CD4-positive, alpha-beta T cell treated with Interleukin-15 for 1 hour (primary cell): ENCODE measurements around the gene OPN1LW.
"Not testable (repeated sequence)": the region's sequence is repeated elsewhere in the genome, so short reads cannot be mapped to it uniquely, and the experiment has no call there.

Source experiments
- DNase-seq: peaks from one replicate; pipeline ENCODE4 v3.0.0-alpha.2; 2020

OPN1LW gene

GRCh38 chrX:154144010-154144409 lies at the start of gene OPN1LW:
Gene OPN1LW, plus strand, starts transcription at chrX:154144243. Its CDS starts 41 bp downstream, at chrX:154144284.
- DNase-seq = not testable (repeated sequence)

- DNase-seq = no peak
Observed at GRCh38 chrX:154094833-154095232, 49.2 kb upstream of the OPN1LW start.

- DNase-seq = no peak
Observed at GRCh38 chrX:154096140-154097002, 47.7 kb upstream of the OPN1LW start.

- DNase-seq = peak; percentile 78
Observed at GRCh38 chrX:154097003-154097588, 46.9 kb upstream of the OPN1LW start.

- peak; percentile 92 for DNase-seq
Observed at GRCh38 chrX:154097589-154098541, 46.2 kb upstream of the OPN1LW start, which contains the start of gene MECP2. Gene MECP2, minus strand, starts transcription at chrX:154097717.

GRCh38 chrX:154098551-154098950 lies 45.5 kb upstream of the OPN1LW start:
- DNase-seq = no peak

GRCh38 chrX:154113729-154114128 lies 30.3 kb upstream of the OPN1LW start:
- no peak for DNase-seq

GRCh38 chrX:154114652-154115051 lies 29.4 kb upstream of the OPN1LW start:
- no peak for DNase-seq

GRCh38 chrX:154115071-154115470 lies 29.0 kb upstream of the OPN1LW start:
- no peak for DNase-seq

GRCh38 chrX:154115750-154116149 lies 28.3 kb upstream of the OPN1LW start:
- DNase-seq = no peak

GRCh38 chrX:154116426-154117211 lies 27.4 kb upstream of the OPN1LW start:
- no peak for DNase-seq

- no peak for DNase-seq
Observed at GRCh38 chrX:154117566-154117965, 26.5 kb upstream of the OPN1LW start.

GRCh38 chrX:154120567-154120966 lies 23.5 kb upstream of the OPN1LW start:
- no peak for DNase-seq

GRCh38 chrX:154121207-154121606 lies 22.8 kb upstream of the OPN1LW start:
- no peak for DNase-seq

GRCh38 chrX:154121961-154122360 lies 22.1 kb upstream of the OPN1LW start:
- DNase-seq = no peak

- DNase-seq = peak; percentile 55
Observed at GRCh38 chrX:154123241-154124219, 20.5 kb upstream of the OPN1LW start.

GRCh38 chrX:154125391-154126040 lies 18.5 kb upstream of the OPN1LW start:
- no peak for DNase-seq

GRCh38 chrX:154126101-154126500 lies 17.9 kb upstream of the OPN1LW start:
- no peak for DNase-seq

GRCh38 chrX:154131955-154132354 lies 12.1 kb upstream of the OPN1LW start:
- no peak for DNase-seq

- no peak for DNase-seq
Observed at GRCh38 chrX:154132366-154132765, 11.7 kb upstream of the OPN1LW start.
